ENCODE measurements around the gene QDPR.

- no peak for TF ChIP-seq CTCF (IDR thresholded peaks at IDR 0.05)
- TF ChIP-seq POLR2AphosphoS5 (IDR thresholded peaks at IDR 0.05): no peak
Measured at GRCh38 chr4:17480210-17480927, 31.5 kb downstream of the QDPR start.
